Hindlimb muscle (tissue), 1 donor: Measurements from ENCODE around the gene BRWD1. TPM values are rescaled to one million over a fixed set of nuclear protein-coding genes. Genes with fewer than 3 reads are reported as not detected.

Source experiments
- DNase-seq: peaks from one replicate; pipeline ENCODE4 v3.0.0-alpha.2; 2013
- polyA plus RNA-seq: library from polyadenylated mRNA; unstranded; fragments of 120-200 nt; gene quantifications from one replicate; pipeline ENCODE4 v1.2.1, GENCODE V29; 2013; ENCODE audit not compliant: insufficient read length

Gene BRWD1
- polyA plus RNA-seq, 1 donor, result 27.7 TPM

DNA sequence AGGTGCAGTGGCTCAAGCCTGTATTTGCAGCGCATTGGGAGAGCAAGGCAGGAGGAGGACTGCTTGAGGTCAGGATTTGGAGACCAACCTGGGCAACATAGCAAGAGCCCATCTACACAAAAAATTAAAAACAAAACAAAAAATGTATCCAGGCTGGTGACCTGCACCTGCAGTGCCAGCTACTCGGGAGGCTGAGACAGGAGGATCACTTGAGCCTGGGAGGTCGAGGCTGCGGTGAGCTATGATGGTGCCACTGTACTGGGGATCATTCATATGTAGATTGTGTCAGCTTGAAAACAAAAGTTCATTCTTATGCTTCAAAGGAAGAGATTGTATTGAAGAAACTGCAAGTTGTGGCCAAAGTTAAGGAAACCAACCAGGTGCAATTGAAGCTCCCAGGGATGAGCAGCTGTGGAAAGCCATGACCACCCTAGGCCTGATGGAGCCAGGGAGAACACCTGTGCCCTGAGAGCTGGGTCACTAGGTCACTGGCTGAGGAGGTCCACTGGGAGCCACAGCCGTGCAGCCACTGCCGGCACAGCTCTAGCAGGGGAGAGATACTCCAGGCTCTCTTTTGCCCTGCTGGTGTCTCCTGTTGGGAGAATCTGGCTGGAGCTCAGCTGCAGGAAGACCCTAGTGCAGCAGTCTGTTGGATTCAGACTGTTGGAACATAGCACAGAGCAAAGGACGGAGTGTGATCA is 13.3 kb upstream of the BRWD1 start:
- no peak for DNase-seq

DNA sequence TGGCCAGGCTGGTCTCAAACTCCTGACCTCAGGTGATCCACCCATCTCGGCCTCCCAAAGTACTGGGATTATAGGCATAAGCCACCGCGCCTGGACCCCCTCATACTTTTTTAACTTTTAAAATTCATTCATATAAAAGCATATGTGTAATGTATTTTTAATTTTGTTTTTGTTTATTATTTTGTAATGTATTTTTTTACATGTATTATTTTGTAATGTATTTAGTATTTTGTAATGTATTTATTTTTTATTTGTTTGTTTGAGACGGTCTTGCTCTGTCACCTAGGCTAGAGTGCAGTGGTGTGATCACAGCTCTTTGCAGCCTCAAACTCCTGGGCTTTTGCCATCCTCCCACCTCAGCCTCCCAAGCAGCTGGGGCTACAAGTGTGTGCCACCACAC is 12.0 kb upstream of the BRWD1 start:
- DNase-seq, result no peak

DNA sequence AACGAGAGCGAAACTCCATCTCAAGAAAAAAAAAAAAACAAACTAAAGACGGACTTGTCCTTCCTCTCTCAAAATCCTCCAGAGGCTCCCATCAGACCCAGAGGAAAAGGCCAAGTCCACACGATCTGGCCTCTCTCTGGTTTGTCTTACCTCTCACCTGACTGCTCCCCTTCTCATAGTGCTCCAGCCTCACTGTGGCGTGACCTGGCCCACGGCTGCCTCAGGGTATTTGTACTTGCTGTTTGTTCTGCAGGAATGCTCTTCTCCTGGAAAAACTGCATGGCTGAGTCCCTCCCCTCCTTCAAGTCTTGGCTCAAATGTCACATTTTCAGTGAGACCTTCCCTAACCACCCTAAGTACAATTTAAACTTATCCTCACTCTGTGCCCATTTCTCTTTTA is 8.0 kb upstream of the BRWD1 start:
- DNase-seq, result no peak

DNA sequence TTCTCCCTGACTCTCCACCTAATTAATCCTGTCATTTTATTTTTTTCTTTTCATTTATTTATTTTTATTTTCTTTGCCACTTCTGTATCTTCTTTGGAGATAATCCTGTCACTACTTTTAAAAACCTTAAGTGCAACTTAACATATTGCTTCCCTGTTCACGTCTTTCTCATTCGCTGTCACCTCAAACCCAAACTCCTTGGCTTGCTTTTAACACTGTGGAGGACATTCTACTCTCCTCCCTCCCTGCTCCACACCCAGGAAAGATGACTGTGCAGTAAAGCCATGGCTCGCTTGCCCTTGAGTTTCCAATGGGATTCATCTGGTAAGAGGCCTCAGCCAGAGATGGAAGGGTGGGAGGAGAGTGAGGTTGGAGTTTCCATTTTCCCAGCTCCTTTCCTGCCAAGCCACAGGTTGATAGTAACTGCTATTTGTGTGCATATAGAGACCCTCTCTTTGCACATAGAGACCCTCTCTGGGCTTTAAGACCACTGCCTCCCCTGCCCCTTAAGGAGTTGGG is 6.4 kb upstream of the BRWD1 start:
- no peak for DNase-seq

DNA sequence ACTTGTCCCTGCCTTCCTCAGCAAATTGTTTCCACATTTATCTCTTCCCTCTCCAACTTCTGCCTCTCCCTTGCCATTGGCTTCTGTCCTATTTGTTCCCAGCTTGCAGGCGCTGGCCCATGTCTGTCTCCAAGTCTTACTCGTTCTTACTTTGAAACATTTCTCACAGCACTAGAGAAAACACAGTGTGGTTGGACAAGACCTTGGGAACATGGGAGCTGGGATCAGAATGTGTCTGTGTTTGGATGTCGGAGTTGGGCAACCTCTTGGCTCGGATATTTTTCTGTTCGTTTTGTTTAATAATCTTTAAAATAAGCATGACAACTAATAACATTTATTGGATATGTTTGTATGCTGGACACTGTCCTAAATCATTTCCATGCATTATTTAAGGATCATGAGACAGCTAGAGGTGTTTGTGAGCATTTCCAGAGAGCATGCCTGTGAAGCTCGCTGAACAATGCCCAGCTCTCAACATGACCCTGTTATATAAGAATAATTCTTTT is 5.9 kb upstream of the BRWD1 start:
- no peak for DNase-seq

DNA sequence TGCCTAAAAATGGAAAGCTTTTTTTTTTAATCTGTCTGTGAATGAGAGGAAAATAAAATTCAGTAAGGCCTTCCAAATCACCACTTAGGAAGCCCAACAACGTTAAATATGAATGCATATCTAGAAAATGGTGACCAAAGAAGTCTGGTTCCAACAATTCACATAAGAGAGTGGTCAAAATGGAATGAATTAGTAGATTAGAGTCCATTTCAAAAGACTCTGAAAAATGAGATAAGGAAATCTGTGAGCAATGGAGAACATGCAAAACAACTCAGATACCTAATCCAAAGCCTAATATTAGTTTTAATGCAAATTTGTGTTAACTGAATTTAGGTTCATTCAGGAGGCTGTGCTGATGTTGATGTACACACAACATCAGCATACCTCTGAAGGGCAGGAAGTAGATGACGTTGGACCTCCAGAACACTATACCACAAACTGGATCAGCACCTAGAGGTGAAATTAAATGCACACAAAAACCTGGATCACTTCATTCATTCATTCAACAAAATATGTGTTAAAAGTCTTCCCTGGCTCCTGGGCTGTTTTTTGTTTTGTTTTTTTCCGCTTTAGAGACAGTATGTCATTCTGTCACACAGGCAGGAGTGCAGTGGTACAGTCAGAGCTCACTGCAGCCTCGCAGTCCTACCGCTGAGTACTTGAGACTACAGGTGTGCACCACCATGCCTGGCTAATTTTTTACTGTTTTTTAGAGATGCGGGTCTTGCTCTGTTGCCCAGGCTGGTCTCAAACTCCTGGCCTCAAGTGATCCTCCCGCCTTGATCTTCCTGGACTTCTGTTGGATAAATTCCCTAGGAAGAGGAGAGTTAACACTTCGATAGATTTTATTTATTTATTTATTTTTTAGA is 4.9 kb upstream of the BRWD1 start:
- no peak for DNase-seq

DNA sequence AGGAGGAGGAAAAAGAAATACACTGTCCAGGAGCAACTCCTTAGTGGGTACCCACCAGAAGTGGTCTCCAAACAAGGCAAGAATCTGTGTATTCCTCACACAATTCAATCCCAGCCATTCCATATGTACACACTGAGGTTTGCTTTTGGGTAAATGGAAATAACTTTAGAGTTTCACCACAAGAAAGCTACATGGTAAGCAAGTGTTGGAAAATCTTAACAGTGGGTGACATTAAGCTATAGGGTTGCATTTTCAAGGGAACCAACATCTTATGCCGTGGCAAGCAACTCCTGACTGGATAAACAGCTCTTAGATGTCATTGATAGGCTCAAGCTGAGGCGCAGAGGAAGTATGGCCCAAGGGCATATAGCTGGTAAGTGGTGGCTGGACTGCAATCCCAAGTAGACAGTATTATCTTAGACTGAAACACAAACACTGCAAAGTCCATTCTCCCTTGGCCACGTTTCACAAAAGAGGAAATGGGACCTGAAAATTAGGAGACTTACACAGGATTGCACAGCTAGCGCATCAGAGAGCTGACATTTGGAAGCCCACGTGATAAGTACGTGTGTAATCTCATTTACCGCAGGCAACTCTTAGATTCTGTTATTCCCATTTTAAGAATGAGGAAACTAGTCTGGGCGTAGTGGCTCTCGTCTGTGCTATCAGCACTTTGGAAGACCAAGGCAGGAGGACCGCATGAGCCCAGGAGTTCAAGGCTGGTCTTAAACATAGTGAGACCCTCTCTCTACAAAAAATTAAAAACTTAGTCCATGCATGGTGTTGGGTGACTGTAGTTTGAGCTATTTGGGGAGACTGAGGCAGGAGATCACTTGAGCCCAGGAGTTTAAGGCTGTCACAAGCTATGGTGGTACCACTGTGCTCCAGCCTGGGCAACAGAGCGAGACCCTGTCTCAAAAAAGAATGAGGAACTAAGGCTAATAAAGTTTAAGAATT is 4.0 kb upstream of the BRWD1 start:
- no peak for DNase-seq

DNA sequence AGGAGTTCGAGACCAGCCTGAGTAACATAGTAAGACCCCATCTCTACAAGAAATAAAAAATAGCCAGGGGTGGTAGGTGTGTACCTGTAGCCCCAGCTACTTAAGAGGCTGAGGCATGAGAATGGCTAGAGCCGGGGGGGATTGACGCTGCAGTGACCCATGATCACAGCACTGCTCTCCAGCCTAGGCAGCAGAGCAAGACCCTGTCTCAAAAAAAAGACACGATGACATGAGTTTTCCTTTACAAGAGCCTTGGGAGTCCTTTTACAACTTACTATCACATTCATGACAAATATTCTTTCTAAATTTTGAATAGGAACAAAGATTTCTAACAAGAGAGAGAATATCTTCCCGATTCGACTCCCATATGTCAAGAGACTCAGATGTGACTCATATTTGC is 3.3 kb upstream of the BRWD1 start:
- DNase-seq, result no peak

DNA sequence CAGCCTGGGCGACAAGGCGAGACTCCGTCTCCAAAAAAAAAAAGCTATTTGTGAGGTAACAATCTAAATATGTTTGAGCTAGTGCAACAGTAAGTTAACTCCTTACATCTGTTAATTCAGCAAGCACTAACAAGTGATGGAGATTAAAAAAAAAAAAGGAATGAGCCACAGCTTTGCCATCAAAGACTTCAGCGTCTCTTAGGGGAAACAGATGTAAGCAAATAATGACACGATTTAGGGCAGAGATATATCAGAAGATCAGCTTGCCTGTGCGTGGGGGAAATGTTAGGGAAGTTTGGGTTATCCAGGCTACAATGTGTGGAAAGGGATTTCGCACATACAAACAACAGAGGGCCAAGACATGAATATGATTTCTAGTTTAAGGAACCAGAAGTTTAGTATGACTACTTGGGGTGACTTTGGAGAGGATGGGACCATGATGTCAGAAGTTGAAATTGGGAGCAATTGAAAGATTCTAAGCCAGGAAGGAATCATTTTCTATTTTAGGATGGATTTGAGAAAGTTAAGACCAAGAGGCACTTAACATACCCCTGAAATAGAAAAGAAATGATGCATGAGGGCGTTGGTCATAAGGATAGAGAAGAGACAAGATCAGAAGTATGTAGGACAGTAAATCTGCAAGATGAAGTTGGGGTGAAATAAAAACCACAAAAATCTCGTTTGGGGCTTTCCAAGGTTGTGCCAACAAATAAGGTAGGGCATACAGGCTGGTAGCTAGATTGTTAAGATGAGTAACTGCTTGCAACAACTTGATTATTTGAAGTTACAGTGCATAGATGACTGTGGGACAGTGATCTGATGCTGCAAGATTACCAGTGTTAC is 2.4 kb upstream of the BRWD1 start:
- DNase-seq, result no peak

DNA sequence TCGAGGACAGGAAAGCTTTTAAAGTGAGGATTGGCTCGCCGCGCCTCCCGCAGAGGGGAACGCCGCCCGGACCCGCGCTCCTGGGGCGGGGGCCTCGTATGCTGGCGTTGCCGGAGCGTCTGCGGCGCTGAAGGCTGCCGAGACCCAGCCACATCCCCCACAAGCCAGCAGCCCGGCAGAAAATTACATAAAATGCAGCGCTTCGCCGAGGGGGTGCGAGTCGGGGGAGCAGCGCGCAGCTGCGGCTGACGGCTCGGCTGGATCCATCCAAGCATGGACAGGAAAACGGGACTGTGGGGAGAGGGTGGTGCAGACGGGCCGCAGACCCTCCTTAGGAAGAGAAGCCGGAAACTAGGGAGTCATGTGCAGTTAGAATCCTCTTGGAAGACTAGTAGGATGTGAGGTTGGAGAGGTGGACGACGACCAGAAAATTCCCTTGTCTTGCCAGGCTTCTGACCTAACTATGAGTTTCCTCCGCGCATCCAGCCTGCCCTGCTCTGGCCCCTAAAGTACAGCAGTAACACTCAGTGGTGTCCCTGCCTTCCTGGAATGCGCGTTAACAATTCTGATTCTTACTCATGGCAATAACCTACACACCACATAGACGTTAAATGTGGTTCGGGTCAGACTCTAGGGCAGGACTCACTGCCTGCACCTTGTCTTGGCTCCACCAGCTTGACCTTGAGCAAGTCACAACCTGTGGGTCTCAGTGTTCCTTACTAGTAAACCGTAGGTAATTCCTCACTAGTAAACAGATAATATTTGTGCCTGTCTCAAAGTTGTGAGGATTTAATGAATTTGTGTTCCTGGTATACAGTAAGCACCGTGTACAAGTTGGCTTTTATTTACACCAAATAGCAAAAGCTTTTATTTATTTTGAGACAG is 953 bp upstream of the BRWD1 start:
- DNase-seq, result peak; percentile 72

DNA sequence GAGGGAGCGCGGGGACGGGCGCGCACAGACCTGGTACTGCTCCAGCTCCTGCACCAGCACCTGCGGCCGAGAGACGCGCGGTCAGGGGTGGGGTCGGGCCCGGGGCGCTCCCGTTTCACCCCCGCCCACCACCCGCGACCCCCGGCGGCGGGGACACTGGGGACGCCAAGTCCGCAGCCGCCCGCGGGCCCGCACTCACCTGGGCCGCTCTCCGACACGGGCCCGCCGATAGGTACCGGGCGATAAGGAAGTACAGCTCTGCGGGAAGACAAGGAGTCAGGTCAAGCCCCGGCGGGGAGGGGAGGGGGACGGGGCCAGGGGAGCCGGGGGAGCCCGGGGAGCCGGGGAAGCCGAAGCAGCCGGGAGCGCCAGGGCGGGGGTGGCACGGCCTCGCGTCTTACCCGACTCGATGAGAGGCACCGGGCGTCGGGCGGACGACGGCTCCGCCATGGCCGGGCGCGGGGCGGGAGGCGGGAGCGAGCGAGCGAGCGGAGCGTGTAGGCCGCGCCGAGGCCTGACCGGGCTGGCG is 326 bp downstream of the BRWD1 start:
- DNase-seq, result peak; percentile 23

DNA sequence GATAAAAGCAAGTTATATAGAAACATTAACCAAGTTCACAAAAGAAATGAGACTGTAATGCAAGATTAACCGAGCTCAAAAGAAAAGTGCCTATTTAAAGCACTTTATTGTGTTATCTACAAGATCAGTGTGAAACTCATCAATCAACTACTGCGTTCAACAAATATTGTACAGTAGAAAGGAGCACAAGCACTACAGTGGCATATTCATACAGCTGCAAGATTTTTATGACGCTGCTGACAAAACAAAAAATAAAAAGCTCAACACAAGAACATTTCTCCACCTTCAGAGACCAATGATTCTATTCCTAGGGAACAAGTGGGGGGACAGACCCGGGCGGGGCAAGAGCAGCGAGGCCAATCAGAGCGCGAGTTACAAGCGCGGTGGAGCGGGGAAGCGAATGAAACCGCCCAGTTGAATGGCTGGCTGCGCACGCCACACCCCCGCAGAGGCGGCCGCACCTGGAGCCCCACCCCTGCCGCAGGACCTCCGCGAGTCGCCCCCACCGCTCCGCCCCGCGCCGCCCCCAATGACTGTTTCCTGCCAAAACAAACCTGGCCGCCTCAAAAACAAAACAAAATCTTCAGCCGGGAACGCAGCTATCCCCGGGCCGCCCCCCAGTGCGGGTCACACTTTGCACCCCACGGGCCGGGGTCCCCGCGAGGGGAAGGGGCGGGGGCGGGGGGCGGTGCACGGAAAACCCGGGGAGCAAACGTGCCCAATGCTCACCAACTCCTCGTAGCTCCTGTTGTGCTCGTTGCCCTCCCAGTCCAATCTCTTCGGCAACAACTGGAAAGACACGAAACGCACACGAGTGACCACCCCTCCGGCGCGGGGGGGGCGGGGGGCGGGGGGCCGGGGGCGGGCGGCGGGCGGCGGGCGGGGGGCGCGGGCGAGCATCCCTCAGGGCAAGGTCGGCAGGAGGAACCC is 1.1 kb downstream of the BRWD1 start:
- DNase-seq, result peak; percentile 92

DNA sequence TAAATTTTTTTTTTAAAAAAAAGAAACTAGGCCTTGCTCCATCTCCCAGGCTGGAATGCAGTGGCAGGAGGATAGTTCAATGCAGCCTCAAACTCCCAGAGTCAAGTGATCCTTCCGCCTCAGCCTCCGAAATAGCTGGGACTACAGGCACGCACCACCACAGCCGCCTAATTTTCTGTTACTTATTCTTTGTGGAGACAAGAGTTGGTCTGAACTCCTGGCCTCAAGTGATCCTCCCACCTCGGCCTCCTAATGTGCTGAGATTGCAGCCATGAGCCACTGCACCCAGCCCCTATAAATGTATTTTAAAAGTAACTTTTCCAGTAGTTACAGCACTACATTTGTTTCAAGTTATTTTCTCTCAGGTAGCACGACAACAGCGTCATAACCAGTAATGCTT is 2.3 kb downstream of the BRWD1 start:
- no peak for DNase-seq

DNA sequence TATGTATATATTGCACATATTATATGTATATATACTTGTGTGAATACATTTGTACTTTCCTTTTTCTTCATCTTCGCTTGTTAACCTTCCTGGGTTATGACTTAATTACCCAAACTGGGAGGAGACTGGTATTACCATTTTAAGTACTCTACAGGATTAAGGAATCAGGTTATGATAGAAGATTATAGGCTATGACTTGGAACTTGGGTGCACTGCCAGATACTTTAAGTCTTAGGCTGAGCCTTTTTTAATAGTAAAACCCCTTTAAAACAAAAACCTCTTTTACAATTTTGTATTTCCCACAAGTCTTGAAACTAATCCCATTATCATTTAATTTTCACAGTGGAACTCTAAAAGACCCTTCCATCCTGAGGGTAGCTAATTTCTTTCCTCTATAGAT is 6.0 kb downstream of the BRWD1 start:
- no peak for DNase-seq

DNA sequence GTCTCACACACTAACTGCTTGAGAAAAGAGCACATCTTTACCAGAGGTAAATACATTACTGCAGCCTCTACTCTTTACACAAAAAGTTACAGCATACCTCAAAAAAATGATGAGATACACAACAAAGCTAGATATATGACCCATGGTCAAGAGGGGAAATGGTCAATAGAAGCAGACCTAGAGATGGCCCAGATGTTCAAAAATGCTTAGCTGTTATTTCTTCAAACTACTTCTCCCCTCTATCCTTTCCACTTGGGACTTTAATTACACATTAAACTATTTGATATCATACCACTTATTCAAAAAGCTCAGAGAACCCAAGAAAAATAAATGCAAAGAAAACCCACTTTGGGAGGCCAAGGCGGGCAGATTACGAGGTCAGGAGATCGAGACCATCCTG is 12.8 kb downstream of the BRWD1 start:
- DNase-seq, result no peak

DNA sequence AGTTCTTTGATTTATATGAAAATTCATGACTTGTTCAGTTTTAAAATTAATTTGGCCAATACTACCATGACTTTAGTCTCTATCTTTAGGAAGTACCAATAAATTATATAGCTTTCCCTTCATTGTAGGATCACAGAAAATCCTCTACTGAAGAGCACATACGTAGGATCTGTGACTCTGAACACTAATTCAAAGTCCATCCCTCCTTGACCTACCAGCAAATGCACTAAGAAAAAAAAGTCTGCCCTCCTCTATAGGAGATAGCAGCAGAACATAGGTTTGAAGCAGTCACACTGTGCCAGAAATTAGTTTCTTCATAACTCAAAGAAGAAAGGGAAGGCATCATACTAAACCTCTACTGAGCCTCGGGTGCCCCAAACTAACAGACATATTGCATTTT is 16.5 kb downstream of the BRWD1 start:
- DNase-seq, result no peak

DNA sequence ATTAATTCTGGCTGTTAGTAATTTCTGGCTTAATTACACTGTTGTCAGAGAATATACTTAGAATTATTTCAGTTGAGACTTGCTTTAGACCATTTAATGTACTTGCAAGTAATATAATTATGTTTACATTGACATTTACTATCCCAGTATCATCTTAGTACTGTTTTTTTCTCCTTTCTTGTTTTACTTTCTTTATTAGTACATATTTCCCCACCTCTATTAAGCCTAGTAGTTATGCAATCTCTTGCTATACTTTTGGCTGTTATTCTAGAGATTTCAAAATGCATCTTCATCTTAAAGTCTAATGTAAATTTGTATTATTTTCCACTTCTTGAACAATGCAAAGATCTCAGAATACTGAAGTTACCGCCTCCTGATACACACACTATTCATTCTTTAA is 24.4 kb downstream of the BRWD1 start:
- DNase-seq, result no peak

DNA sequence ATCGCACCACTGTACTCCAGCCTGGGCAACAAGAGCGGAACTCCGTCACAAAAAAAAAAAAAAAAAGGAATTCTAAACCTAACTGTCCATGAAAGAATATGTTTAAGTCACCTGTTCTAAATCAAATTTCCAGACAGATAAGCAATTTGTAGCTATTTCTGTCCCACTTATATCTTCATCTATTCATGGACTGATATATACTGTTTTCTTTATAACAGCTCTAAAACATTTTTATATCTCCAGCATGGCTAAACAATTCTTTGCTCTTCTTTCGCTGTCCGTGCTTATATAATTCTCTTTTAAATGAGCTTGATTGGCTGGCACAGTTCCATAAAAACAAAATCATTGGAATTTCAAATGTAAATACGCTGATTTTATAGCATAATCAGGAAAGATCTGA is 30.5 kb downstream of the BRWD1 start:
- DNase-seq, result no peak

DNA sequence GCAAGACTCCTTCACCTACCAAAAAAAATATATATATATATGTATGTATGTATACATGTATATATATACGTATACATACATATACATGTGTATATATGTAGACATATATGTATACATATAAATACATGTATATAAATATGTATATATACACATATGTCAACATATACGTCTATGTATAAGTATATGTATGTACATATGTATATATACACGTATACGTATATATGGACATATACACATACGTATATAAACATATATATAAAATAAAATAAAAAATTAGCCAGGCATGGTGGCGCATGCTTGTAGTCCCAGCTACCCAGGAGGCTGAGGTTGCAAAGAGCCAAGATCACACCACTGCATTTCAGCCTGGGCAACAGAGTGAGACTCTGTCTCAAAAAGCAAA is 31.6 kb downstream of the BRWD1 start:
- DNase-seq, result no peak
